Activated CD4-positive, alpha-beta T cell treated with anti-CD3 and anti-CD28 coated beads, Interleukin-2, Interleukin-4, amounts not matched to agents 100 ng/mL and 50 ng/mL, durations not matched to agents 16 hours and 8 hours (primary cell): Measurements from ENCODE around the gene SCAPER.
"Not testable (repeated sequence)": the region's sequence is repeated elsewhere in the genome, so short reads cannot be mapped to it uniquely, and the experiment has no call there.

ENCODE experiments used
- DNase-seq: peaks from one replicate; pipeline ENCODE4 v3.0.0-alpha.2; 2020; ENCODE audit warnings: low spot score

Gene SCAPER

DNA sequence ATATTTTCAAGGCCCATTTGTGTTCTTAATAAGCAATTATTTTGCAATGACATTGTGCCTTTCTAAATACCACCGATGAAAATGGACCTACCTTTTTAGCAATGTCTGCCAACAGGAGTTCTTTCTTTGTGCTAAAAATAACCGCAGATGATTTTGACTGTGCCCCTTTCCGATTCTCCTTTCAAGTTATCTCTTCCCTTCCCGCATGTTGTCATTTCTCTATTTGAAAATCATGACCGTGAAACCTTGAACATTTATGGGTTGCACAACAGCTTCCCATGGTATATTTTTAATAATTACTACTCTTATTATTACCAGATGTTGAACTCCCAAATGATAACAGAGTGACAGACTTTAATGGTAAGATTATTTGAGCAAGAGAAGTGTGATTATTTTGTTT, 583.5 kb downstream of the SCAPER start:
- no peak for DNase-seq

- DNase-seq, result no peak
These were observed 584.0 kb downstream of the SCAPER start for GRCh38 chr15:76321171-76321570.

DNA sequence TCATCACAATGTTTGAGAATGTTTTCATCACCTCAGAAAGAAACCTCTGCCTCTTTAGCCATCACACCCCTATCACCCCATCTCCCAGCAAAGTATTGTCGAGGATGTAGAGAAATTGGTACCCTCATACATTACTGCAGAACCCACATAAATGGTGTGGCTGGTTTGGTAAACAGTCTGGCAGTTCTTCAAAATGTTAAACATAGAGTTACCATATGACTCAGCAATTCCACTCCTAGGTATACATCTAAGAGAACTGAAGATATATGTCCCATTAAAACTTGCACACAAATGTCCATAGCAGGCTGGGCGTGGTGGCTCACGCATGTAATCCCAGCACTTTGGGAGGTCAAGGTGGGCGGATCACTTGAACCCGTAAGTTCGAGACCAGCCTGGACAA, 585.1 kb downstream of the SCAPER start:
- DNase-seq, result no peak

DNA sequence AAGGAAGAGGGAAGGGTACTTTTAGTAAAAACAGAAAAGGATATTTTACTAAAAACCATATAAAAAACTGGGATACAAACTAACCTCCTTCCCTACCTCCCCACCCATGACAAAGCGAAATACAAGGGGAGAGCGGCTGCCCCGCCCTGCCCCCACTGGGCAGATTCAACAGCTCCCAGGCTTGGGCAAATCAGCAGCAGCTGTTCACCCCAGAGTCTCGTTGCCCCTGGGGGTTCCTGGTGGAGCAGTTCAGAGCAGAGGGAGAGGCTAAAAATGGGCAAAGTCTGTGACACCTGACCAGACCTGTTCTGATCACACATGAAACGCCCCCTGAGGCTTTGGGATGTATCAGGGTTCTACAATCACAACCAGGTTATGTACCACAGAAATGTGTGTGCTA, 591.4 kb downstream of the SCAPER start:
- DNase-seq, result no peak

DNA sequence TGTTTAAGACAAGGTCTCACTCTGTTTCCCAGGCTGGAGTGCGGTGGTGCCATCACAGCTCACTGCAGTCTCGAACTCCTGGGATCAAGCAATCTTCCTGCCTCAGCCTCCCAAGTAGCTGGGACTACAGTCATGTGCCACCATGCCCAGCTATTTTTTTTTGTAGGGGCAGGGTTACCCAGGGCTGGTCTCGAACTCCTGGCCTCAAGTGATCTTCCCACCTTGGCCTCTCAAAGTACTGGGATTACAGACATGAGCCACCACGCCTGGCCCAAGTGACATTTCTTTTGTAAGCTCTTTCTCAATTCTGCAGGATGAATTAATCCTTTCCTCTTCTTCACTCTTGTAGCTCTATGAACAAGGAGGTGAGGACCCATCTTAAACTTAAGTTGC, 592.0 kb downstream of the SCAPER start:
- not testable (repeated sequence) for DNase-seq

DNA sequence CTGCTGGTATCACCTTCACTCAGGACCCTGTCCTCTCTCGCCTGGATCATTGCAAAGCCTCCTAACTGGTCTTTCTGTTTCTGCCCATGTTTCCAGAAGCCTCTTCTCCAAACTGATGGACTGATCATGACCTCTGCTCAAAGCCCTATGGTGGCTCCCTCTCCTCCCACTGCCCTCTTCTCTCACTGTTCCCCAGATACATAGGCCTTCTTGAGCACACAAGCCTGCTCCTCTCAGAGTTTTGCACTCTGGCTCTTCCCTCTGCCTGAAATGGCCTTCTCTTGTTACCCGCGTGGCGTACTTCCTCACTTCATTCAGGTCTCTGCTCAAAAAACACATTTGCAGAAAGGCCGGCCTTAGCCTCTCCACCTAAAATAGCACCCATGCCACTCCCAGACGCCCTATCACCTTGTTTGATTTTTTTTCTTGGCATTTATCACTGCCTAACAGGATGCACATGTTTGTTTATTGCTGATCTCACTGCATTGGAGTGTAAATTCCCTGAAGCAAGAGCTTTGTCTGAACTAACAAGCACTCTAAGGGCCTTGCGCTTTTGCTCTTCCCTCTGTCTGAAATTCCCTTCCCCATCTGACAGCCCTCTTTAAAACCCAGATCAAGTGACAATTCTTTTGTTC, 592.5 kb downstream of the SCAPER start:
- no peak for DNase-seq

DNA sequence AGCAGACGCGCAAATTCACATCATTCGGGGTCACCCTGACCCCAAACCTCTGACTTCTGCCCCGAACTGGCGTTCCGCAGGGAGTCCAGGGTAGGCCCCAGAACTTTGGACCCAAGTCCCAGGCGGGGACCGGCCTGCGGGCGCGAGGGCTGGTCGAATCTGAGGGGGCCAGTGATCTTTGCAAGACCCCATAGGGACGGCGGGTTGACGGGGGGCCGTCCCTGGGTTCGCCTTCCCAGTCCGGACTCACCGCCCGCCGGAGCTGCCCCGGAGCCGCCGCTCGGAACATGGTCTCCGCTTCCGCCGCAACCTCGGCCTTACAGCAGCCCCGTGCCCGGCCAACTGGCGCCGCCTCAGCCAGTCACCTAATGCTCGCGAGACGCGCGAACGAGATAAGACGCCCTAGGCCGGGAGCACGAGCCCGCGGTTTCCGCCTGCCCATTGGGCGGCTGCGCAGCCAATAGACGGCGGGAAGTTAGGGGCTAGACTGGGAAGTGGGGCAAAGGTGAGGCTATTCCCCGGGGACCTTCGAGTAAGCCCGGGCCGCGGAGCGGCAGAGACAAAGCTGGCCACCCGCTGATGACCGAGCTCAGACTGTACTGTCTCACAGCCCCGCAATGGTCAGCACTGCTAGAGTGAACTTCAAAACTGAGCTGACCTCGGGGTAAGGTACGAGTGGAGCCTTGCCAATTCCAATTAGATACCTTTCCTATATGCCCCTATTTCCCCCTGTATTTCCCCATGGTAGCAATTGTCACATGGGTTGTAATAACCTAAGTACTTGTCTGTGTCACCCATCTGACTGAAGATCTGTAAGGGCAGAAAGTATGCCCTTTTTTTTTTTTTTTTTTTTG, 593.8 kb downstream of the SCAPER start, which contains the start of gene ETFA:
ETFA (minus strand) TSS at position 370 of the 854 bp plus-strand sequence; CDS start at position 289, 81 bp downstream.
- peak; percentile 97 for DNase-seq

- DNase-seq, result no peak
These were observed 594.6 kb downstream of the SCAPER start for GRCh38 chr15:76310475-76311099.

DNA sequence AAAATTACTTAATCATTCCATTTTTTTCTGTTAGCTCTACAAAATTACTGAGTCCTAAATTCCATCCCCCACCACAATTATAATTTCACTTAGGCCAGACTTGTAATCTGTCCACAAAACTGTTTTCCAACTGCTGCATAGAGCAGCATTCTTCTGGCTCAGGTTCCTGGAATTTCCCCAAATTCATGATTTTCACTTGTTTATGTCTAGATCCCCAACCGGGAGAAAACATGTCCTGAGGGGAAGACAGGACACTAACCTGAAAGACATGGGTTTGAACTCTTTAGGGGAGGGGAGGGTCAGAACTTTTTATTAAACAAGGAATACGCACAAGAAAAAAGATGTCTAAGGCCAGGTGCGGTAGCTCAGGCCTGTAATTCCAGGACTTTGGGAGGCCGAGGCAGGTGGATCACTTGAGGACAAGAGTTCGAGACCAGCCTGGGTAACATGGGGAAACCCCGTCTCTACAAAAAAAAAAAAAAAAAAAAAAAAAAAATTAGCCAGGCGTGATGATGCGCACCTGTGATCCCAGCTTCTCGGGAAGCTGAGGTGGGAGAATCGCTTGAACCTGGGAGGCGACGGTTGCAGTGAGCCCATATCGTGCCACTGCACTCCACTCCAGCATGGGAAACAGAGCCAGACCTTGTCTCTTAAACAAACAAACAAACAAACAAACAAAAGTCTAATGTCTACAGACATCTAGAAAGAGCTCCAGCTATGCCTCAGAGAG, 595.4 kb downstream of the SCAPER start:
- no peak for DNase-seq

DNA sequence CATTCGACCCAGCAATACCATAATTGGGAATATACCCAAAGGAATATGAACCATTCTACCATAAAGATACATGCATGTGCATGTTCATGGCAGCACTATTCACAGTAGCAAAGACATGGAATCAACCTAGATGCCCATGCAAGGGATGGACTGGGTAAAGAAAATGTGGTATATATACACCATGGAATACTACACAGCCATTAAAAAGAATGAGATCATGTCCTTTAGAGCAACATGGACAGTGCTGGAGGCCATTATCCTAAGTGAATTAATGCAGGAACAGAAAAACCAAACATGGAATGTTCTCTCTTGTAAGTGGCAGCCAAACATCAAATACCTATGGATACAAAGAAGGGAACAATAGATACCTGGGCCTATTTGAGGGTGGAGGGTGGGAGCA, 601.2 kb downstream of the SCAPER start:
- no peak for DNase-seq

DNA sequence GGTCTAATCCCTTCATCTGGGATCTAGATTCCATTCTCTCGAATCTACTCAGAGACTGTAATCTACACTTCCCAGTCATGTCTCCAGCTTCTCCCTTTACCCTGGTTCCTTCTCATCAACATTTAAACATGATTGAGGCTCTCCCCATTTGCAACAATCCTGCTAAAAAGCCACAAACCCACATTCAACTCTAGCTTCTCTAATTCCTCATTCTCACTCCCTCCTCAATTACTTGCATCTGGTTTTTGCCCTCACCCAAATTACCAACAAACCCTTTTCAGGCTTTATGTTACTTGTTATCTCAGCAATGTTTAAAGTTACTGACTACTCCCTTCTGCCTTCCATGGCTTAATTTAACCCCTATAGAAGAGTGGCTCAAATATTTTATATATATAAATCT, 605.4 kb downstream of the SCAPER start:
- no peak for DNase-seq

- no peak for DNase-seq
These were observed 606.2 kb downstream of the SCAPER start for GRCh38 chr15:76298986-76299385.

- DNase-seq, result not testable (repeated sequence)
These were observed 607.2 kb downstream of the SCAPER start for GRCh38 chr15:76297951-76298350.
